ENCODE data around the gene NELFCD.

Gene NELFCD

GRCh38 chr20:58985656-58986055 lies 4.6 kb downstream of the NELFCD start:
- ChIA-PET POLR2A (interaction anchor here (1.4 kb wide), 1 partner anchor 17 kb away, joined by 4 read pairs; no protein-coding TSS in a partner anchor), CTCF (interaction anchor here (0.6 kb wide), 1 partner anchor 19 kb away, joined by 5 read pairs; no protein-coding TSS in a partner anchor)
- TF ChIP-seq SUZ12 (IDR thresholded peaks at IDR 0.05) (no peak), L3MBTL2 (conservative IDR thresholded peaks at IDR 0.05) (no peak), FOXA1 (IDR thresholded peaks at IDR 0.05) (no peak), ARNT (IDR thresholded peaks at IDR 0.05) (no peak), BHLHE40 (IDR thresholded peaks at IDR 0.05; ENCODE audit: borderline replicate concordance) (no peak)

DNA sequence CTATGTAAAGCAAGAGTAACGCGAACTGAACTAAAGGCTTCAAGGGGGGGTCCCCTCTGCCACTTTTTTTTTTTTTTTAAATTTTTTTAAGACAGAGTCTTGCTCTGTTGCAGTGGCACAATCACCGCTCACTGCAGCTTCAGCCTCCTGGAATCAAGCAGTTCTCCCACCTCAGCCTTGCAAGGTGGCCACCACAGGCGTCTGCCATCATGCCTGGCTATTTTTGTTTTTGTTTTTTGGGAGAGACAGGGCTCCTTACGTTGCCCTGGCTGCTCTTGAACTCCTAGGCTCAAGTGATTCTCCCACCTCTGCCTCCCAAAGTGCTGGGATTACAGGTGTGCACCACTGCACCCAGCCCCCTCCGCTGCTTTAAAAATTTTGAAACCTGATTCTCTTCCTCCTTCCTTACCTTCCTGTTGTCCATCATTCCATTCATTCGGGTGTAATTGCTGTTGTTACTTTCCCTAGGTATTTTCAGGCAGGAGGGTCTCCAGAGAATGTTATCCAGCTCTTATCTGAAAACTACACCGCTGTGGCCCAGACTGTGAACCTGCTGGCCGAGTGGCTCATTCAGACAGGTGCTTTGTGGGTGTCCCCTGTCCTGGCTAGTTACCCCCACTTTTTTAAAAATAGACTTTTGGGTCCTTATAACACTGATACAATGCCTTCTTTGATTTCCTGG lies 5.4 kb downstream of the NELFCD start:
- POLR2A ChIA-PET = no interaction called here
- no peak for DNase-seq (ENCODE audit: extremely low spot score)
- TF ChIP-seq ZNF384 (IDR thresholded peaks at IDR 0.05) = no peak
- no peak for TF ChIP-seq CTBP1 (IDR thresholded peaks at IDR 0.05; ENCODE audit: borderline replicate concordance)
- no peak for TF ChIP-seq BHLHE40 (IDR thresholded peaks at IDR 0.05; ENCODE audit: borderline replicate concordance)
- TF ChIP-seq LEF1 (IDR thresholded peaks at IDR 0.05; ENCODE audit: borderline replicate concordance) = no peak
- TF ChIP-seq SUZ12 (IDR thresholded peaks at IDR 0.05) = no peak
- TF ChIP-seq FOXM1 (IDR thresholded peaks at IDR 0.05; ENCODE audit: borderline replicate concordance) = no peak
- no peak for TF ChIP-seq PKNOX1 (IDR thresholded peaks at IDR 0.05)
- no peak for TF ChIP-seq NFRKB (IDR thresholded peaks at IDR 0.05)
- TF ChIP-seq ELF4 (IDR thresholded peaks at IDR 0.05) = no peak
- no peak for TF ChIP-seq SP1 (IDR thresholded peaks at IDR 0.05)
- TF ChIP-seq FOXA1 (IDR thresholded peaks at IDR 0.05) = no peak
- TF ChIP-seq L3MBTL2 (conservative IDR thresholded peaks at IDR 0.05) = no peak
- no peak for TF ChIP-seq TARDBP (IDR thresholded peaks at IDR 0.05)
- no peak for TF ChIP-seq HDGF (IDR thresholded peaks at IDR 0.05; ENCODE audit: borderline replicate concordance)
- TF ChIP-seq ARNT (IDR thresholded peaks at IDR 0.05) = no peak
- CTCF ChIA-PET = no interaction called here

More at GRCh38 chr20:58985656-58986055, 4.6 kb downstream of the NELFCD start:
- DNase-seq (ENCODE audit: extremely low spot score) = no peak

GRCh38 chr20:58986968-58987517 lies 6.0 kb downstream of the NELFCD start:
- no peak for DNase-seq (ENCODE audit: extremely low spot score)
- CTCF ChIA-PET = no interaction called here
- TF ChIP-seq FOXA1 (IDR thresholded peaks at IDR 0.05) (no peak), SP1 (IDR thresholded peaks at IDR 0.05) (no peak), FOXK2 (IDR thresholded peaks at IDR 0.05) (no peak), ARNT (IDR thresholded peaks at IDR 0.05) (no peak), CTBP1 (IDR thresholded peaks at IDR 0.05; ENCODE audit: borderline replicate concordance) (no peak), FOXM1 (IDR thresholded peaks at IDR 0.05; ENCODE audit: borderline replicate concordance) (no peak)
- POLR2A ChIA-PET = no interaction called here

DNA sequence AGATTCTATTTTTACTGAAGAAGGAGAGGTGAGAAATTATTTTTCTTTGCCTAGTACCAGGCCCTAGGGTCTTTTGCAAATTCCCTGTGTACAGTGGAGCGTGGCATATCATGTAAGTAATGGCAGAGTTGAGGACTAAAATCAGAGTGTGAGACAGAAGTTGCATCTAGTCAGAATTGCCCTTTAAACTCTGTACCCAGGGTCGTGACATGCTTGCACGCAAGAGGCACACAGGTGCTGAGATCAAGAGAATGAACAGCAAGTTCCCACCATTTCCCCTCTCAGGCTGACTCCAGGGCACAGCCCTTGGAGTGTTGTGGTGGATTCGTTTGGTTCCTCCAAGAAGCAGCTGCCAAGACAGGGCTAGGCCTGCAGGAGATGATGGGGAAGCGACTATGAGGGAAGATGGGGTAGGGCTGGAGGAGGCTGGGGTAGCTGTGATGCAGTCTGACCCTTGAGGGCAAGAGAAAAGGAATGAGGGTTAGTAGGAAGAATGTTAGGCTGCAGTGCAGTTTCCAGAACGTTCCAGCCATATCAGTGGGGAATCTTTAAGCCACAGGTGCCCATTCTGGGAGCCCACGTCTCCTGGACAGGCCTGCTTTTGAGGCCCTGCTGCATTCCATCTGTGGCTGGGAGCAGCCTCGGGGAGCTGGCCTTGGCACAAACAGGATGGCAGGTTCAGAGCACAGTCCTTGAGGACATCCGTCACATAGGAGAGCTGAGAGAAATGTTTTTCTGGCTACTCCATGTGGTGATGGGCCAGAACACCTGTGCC lies 6.9 kb downstream of the NELFCD start:
- POLR2A ChIA-PET = no interaction called here
- no peak for DNase-seq (ENCODE audit: extremely low spot score)
- TF ChIP-seq NFRKB (IDR thresholded peaks at IDR 0.05) = no peak
- TF ChIP-seq HDGF (IDR thresholded peaks at IDR 0.05; ENCODE audit: borderline replicate concordance) = no peak
- TF ChIP-seq L3MBTL2 (conservative IDR thresholded peaks at IDR 0.05) = no peak
- TF ChIP-seq SUZ12 (IDR thresholded peaks at IDR 0.05) = no peak
- TF ChIP-seq CTBP1 (IDR thresholded peaks at IDR 0.05; ENCODE audit: borderline replicate concordance) = no peak
- TF ChIP-seq SP1 (IDR thresholded peaks at IDR 0.05) = no peak
- TF ChIP-seq FOXK2 (IDR thresholded peaks at IDR 0.05) = no peak
- TF ChIP-seq TARDBP (IDR thresholded peaks at IDR 0.05) = no peak
- no peak for TF ChIP-seq LEF1 (IDR thresholded peaks at IDR 0.05; ENCODE audit: borderline replicate concordance)
- CTCF ChIA-PET = interaction anchor here (1.2 kb wide), 1 partner anchor 45 kb away, joined by 4 read pairs; no protein-coding TSS in a partner anchor

DNA sequence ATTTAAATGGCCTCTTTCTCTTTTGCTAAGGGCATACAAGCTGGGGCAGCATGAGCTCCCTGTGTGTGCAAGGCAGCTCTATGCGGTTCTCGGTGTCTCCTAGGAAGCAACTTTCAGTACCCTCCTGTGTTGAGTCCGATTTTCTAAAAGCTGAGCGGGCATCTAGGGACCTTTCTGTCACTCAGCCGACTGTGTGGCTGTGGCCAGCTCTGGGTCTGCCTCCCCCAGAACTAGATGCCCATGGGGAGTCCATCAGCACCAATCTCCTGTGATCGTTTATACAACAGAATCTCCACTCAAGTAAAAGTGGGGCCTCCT lies 7.5 kb downstream of the NELFCD start:
- CTCF ChIA-PET = interaction anchor here (1.2 kb wide), 1 partner anchor 44 kb away, joined by 4 read pairs; no protein-coding TSS in a partner anchor
- DNase-seq (ENCODE audit: extremely low spot score) = no peak
- POLR2A ChIA-PET = no interaction called here
- TF ChIP-seq ELF4 (IDR thresholded peaks at IDR 0.05) (no peak), ARNT (IDR thresholded peaks at IDR 0.05) (no peak), NFRKB (IDR thresholded peaks at IDR 0.05) (no peak)

DNA sequence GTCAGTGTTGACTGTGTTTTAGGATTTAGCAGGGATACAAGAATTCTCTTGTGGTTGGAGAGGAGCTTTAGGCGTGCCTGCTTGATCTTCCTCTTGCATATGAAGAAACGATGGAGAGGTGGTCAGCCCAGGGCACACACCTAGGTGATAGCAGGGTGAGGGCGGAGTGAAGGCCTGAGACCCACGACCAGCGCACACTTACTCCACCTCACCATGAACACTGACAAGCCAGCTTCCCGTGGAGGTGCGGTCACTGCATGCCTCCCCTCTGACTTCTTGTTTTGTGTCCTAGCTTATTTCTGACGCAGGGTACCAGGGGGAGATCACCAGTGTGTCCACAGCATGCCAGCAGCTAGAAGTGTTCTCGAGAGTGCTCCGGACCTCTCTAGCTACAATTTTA lies 8.1 kb downstream of the NELFCD start:
- CTCF ChIA-PET = interaction anchor here (1.2 kb wide), 1 partner anchor 43 kb away, joined by 4 read pairs; no protein-coding TSS in a partner anchor
- TF ChIP-seq L3MBTL2 (conservative IDR thresholded peaks at IDR 0.05) = no peak
- no peak for TF ChIP-seq LEF1 (IDR thresholded peaks at IDR 0.05; ENCODE audit: borderline replicate concordance)
- no peak for TF ChIP-seq ZNF384 (IDR thresholded peaks at IDR 0.05)
- DNase-seq (ENCODE audit: extremely low spot score) = no peak
- POLR2A ChIA-PET = no interaction called here

DNA sequence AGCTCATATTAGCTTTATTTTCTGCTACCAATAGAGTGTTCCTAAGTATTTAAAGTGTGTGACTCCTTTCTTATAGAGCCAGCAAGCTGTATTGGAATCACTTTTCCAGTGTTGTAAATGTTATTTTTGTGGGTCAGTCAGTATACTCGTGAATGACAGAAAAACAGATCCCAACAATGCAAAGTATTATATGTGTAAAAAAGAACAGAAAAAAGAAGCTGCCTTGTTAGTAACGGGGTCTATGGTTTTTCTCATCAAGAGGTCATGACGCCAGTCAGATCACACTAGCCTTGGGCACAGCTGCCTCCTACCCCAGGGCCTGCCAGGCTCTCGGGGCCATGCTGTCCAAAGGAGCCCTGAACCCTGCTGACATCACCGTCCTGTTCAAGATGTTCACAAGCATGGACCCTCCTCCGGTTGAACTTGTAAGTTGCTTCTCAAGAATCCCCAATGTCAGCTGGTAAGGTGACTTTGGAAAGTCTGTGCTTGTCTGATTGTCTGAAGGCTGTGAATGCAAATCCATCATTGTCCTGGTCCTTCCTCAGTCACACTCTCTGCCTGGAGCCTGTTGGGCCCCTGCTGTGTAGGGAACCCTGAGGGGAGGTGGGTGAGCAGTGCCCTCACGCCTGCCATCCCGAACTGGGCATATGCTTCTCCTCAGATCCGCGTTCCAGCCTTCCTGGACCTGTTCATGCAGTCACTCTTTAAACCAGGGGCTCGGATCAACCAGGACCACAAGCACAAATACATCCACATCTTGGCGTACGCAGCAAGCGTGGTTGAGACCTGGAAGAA lies 9.8 kb downstream of the NELFCD start:
- TF ChIP-seq HDGF (IDR thresholded peaks at IDR 0.05; ENCODE audit: borderline replicate concordance) = no peak
- TF ChIP-seq L3MBTL2 (conservative IDR thresholded peaks at IDR 0.05) = no peak
- TF ChIP-seq FOXA1 (IDR thresholded peaks at IDR 0.05) = no peak
- no peak for TF ChIP-seq FOXK2 (IDR thresholded peaks at IDR 0.05)
- TF ChIP-seq TARDBP (IDR thresholded peaks at IDR 0.05) = no peak
- TF ChIP-seq ELF4 (IDR thresholded peaks at IDR 0.05) = no peak
- TF ChIP-seq ZNF384 (IDR thresholded peaks at IDR 0.05) = no peak
- TF ChIP-seq SUZ12 (IDR thresholded peaks at IDR 0.05) = no peak
- no peak for TF ChIP-seq FOXM1 (IDR thresholded peaks at IDR 0.05; ENCODE audit: borderline replicate concordance)
- no peak for TF ChIP-seq CTBP1 (IDR thresholded peaks at IDR 0.05; ENCODE audit: borderline replicate concordance)
- TF ChIP-seq BHLHE40 (IDR thresholded peaks at IDR 0.05; ENCODE audit: borderline replicate concordance) = no peak
- no peak for TF ChIP-seq NFRKB (IDR thresholded peaks at IDR 0.05)
- TF ChIP-seq SP1 (IDR thresholded peaks at IDR 0.05) = no peak
- ChIA-PET CTCF (no interaction called here), POLR2A (interaction anchor here (4.4 kb wide), 1 partner anchor 9 kb away, joined by 19 read pairs; the partner anchor contains the start of gene NELFCD)
- DNase-seq (ENCODE audit: extremely low spot score) = no peak

Measured in HEK293T (cell line).